NK-92 (cell line): ENCODE results near the gene NXN.
"Not testable (repeated sequence)": the region's sequence is repeated elsewhere in the genome, so short reads cannot be mapped to it uniquely, and the experiment has no call there.

Experiments used
- DNase-seq: peaks from one replicate; lab custom pipeline; 2025; ENCODE audit not compliant: unreplicated experiment; lab: John Stamatoyannopoulos, UW

NXN gene

DNA sequence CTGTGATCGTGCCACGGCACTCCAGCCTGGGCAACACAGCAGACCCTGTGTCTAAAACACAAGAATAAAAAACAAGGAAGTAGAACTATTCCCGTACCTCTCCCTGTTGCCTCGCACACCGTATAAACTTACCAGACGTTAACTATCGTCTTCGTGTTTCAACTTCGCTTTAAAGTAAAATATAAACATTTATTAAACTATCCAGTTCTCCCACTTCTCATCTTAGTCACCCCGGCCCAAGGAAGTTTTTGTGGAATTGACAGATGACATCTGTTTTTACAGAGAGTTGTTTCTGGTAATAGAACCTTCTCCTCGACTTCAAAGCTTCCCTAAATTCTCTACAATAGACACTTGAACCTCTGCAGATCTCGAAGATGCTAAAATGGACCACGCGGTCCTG is 83.1 kb downstream of the NXN start:
- DNase-seq, result no peak

DNA sequence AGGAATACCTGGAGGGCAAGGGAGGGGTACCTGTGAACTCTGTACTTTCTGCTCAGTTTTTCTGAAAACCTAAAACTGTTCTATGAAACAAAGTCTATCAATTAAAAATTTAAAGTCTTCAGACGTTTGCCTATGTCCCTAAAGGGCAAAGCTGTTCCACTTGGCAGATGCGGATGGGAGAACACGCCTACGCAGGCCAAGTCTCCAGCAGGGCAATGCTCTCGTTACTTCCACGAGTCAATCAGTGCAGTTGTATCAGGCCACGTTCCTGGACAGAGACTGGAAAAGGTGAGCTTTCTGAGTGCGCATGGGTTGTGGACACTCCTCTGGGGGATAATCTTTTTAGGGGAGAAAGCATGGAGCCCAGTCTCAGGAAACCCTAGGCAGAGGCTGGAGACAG is 86.6 kb downstream of the NXN start:
- no peak for DNase-seq

GRCh38 chr17:888998-889441 is 90.6 kb downstream of the NXN start:
- DNase-seq, result no peak

- no peak for DNase-seq
Measured at GRCh38 chr17:887551-888209, 91.9 kb downstream of the NXN start.

- no peak for DNase-seq
Measured at GRCh38 chr17:885971-886571, 93.5 kb downstream of the NXN start.

GRCh38 chr17:883586-883962 is 96.0 kb downstream of the NXN start:
- DNase-seq, result no peak

- DNase-seq, result no peak
Measured at GRCh38 chr17:882827-883585, 96.6 kb downstream of the NXN start.

DNA sequence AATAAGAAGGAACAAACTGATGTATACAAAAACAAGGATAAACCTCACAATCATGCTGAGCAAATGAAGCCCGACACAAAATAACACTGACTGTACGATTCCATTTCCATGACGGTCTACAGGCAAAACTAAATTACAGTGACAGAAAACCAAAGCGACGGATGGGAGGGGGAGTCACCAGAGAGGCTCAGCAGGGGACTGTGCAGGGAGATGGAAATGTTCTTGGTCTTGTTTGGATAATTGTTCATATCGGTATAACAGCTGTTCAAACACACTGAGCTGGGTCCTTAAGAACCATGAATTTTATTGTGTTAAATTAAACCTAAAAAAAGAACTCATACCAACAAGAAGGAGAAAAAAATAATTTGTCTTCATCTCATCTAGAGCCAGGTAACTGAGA is 97.8 kb downstream of the NXN start:
- no peak for DNase-seq

DNA sequence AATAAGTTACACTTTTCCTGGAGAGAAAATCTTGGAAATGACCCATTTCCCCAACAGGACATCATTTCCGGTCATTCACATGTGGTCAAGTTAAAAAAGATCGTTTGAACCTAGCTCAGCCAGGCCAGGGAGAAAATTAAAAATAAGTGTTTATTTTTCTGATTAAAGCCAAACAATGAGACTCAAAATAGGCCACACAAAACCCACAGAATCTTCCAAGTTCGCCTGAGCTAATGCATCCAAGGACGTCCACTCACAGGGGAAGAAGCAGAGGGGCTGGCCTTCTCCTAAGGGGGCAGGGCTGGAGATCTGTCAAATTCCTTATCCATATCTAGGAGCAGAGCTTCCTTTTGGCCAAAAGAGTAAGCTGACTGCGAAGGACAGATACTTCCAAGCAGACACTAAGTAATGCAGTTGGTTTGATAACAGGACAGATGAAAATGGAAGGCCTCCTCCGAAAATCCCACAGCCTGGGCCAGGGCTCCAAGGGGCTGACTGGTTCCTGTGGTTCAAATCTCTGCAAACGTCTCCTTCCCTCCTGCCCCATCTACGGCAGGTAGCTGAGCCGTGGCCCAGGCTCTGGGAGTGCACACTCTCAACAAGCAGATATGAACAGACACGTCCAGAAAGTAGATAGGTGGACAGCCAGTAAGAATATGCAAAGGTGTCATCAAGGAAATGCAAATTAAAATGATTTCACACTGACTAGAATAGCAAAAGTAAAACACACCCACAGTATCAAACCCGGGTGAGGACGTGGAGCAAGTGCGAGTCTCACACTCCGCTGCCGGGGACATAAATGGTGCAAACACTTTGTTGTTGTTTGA is 98.9 kb downstream of the NXN start:
- no peak for DNase-seq

- no peak for DNase-seq
Measured at GRCh38 chr17:879546-880442, 99.8 kb downstream of the NXN start.

- no peak for DNase-seq
Measured at GRCh38 chr17:877630-878029, 101.9 kb downstream of the NXN start.

DNA sequence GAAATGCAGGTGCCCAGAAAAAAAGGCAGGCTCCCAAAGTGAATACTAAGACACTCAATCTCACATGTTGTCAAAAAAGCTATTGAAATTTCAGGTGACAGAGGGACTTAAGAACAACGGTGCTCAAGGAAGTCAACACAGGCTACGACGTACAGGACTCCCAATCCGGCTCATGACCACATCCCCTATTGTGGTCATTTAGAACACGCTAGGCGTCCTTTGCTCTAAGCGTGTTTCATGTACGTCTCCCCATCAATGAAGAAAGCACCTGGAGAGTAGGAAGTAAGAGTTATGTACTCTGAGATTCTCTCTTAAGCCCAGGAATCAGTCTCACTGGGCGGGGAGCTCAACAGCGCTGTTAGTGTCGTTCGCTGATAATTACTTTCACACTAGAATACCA is 103.3 kb downstream of the NXN start:
- no peak for DNase-seq

- DNase-seq, result not testable (repeated sequence)
Measured at GRCh38 chr17:874590-874989, 105.0 kb downstream of the NXN start.

DNA sequence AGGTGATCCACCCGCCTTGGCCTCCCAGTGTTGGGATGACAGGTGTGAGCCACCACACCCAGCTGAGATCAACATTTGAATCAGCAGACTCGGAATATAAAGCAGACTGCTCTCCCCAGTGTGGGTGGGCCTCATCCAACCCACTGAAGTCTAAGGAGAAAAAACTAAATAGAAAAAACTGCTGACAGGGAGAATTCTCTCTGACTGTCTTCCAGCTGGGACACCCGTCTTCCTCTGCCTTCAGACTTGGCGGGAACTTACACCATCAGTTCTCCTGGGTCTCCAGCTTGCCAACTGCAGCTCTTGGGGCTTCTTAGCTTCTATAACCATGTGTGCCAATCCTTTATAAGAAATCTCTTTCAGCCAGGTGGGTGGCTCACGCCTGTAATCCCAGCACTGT is 106.7 kb downstream of the NXN start:
- DNase-seq, result no peak

DNA sequence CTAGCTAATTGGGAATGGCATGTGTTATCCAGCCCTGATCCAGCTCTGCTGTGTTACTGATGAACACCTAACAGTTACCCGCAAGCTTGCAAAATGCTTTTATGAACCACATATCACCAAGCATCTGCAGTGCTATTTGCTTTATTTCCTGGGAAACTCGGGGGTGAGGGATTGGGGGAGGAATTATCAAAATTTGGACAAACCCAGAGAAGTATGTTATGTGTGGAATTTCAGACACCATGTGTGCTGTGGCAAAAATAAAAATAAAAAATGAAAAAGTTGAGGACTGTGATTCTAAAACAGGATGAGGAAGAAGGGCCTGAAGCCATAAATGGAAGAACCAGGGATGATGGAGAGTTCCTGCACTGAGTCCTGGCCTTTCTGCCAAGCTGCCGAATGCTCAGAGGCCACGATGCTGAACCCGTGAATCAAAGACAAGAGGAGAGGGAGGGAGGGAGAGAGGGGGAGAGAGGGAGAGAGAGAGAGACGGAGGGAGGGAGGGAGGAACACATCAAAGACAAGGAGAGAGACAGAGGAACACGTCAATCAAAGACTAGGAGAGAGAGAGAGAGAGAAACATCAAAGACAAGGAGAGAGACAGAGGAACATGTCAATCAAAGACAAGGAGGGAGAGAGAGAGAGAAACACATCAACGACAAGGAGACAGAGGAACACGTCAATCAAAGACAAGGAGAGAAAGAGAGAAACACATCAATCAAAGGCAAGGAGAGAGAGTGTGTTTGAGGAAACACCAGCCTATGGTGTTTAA is 107.6 kb downstream of the NXN start:
- no peak for DNase-seq

GRCh38 chr17:869567-870525 is 109.7 kb downstream of the NXN start:
- no peak for DNase-seq

DNA sequence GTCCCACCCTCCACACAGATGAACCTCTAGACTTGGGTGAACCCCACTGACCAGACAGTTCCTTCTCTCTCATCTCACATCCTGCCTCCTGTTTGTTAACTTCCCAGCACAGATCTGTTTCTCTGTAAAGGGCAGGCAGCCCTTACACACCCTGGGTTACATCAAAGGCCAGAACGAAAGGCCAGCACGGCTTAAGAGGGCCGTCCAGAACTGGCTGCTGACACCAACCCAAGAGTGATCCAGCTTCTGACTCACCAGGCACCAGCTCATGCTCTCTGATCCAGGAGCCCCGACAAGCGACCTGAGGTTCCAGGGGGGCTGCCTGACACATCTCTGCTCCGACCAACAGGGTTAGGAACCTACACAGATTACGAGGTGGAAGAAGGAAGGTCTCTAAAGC is 110.5 kb downstream of the NXN start:
- no peak for DNase-seq

DNA sequence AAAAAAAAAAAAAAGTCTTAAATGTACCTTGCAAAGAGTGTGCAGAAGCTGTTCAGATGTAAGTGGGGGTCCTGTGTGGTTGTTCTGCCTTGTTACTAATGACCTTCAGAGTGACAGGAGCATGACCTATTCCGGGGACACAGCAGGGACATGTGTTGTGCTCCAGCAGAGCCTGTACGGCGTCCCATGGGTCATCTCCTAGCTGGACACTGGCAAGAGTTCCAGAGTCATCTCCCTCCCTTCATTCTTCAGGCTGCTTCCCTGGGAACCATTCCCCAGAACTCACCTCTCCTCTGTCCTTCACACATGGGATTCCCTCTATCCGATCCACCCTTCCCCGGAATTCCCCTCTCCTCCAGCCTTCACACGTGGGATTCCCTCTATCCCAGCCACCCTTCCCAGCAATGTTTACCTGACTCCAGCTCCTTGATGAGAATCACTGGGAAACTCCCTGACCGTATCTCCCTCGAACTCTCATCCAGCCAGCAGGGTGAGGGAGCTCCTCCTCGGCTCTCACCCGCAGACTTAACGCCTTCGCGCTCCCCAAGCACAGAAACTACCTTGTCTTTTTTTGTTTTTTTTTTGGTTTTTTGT is 111.6 kb downstream of the NXN start:
- no peak for DNase-seq
